ENCODE measurements around the gene SOWAHD. TPM values are rescaled to one million over a fixed set of nuclear protein-coding genes. Genes with fewer than 3 reads are reported as not detected.

SOWAHD gene
- total and polyA plus RNA-seq, 2 donors (not counting 1 experiment from before 2014, with no cell fraction given): 3.8 to 14.9 TPM

GRCh38 chrX:119809185-119809666 is 50.8 kb downstream of the SOWAHD start:
- Histone ChIP-seq H4K20me1 (ENCODE audit: control insufficient read depth, insufficient read depth, low read length, poor library complexity, severe bottlenecking) (no peaks in the 10 kb centered on the region), H3K4me2 (replicated peaks; ENCODE audit: low read depth, low read length, poor library complexity, severe bottlenecking) (no peak overlapping the region), H3K9me3 (ENCODE audit: control extremely low read depth in 1 of 3, control insufficient read depth in 2 of 3, insufficient read depth in 1 of 3, low read length in 2 of 3) (no peaks in the 10 kb centered on the region), H3K9ac (ENCODE audit: low read length) (no peak overlapping the region), H3K4me1 (ENCODE audit: control insufficient read depth in 2 of 2, insufficient read depth in 2 of 2, low read length in 2 of 2) (no peaks in the 10 kb centered on the region), H3K27me3 (replicated peaks in 1 of 4; ENCODE audit: control extremely low read depth in 1 of 4, control insufficient read depth in 3 of 4, insufficient read depth in 4 of 4, low read length in 3 of 4) (no peaks in the 10 kb centered on the region), H3K4me3 (ENCODE audit: control extremely low read depth in 1 of 5, extremely low read depth in 1 of 5, insufficient read depth in 1 of 5, low read depth in 2 of 5, low read length in 4 of 5) (no peak overlapping the region), H3K27ac (ENCODE audit: low read length in 2 of 2) (no peak overlapping the region), H2AFZ (ENCODE audit: insufficient read depth, low read depth, low read length, poor library complexity, severe bottlenecking) (no peak overlapping the region), H3K79me2 (ENCODE audit: control insufficient read depth, insufficient read depth, low read length) (no peaks in the 10 kb centered on the region), H3K36me3 (replicated peaks in 1 of 2; ENCODE audit: control extremely low read depth in 1 of 2, control insufficient read depth in 1 of 2, extremely low read depth in 1 of 2, insufficient read depth in 2 of 2, low read length in 1 of 2) (no peaks in the 10 kb centered on the region)
- Mint-ChIP-seq H3K9me3 (ENCODE audit: insufficient read depth) (no peaks in the 10 kb centered on the region), H3K27me3 (no peaks in the 10 kb centered on the region), H3K4me3 (no peak overlapping the region), H3K27ac (no peak overlapping the region), H3K4me1 (no peaks in the 10 kb centered on the region)
- ChIA-PET POLR2A (no interaction called here), CTCF (no interaction called here)
- no peak for ATAC-seq (ENCODE audit: low read depth)
- TF ChIP-seq EZH2 (IDR thresholded peaks at IDR 0.05; ENCODE audit: borderline replicate concordance, insufficient read depth, low read depth, low read length, poor library complexity, severe bottlenecking) (no peak), CTCF (IDR thresholded peaks at IDR 0.05) (no peak)
- no peak for DNase-seq
- intact Hi-C loops (cut with micrococcal nuclease): no loop called here
- no CpG with 5 or more reads among the region's 1 CpG for WGBS (ENCODE audit: insufficient coverage)

Small RNA genes within 50 kb of the gene (small RNA-seq; reads per million reads assigned to genes)
- not detected for gene SNORA69 (ENCODE audit: insufficient read length, low read depth, low replicate concordance)

Other genes with a start within 250 kb of the SOWAHD start
- 24.9 and 27.6 TPM in 2 replicates for gene STEEP1, start 193.2 kb upstream of the SOWAHD start, total RNA-seq
- gene STEEP1, start 193.2 kb upstream of the SOWAHD start, polyA plus RNA-seq: 12.0 and 25.4 TPM in 2 replicates
- gene UBE2A, start 184.0 kb upstream of the SOWAHD start, total RNA-seq: 67.1 and 70.9 TPM in 2 replicates
- gene UBE2A, start 184.0 kb upstream of the SOWAHD start, polyA plus RNA-seq: 50.3 and 77.4 TPM in 2 replicates
- 16.1 and 16.2 TPM in 2 replicates for gene NKRF, start 152.2 kb upstream of the SOWAHD start, total RNA-seq
- gene NKRF, start 152.2 kb upstream of the SOWAHD start, polyA plus RNA-seq: 7.9 and 9.9 TPM in 2 replicates
- 290 and 310 TPM in 2 replicates for gene SEPTIN6, start 65.4 kb upstream of the SOWAHD start, total RNA-seq
- gene SEPTIN6, start 65.4 kb upstream of the SOWAHD start, polyA plus RNA-seq: 166 and 227 TPM in 2 replicates
- 3,259 and 3,356 TPM in 2 replicates for gene RPL39, start 33.0 kb downstream of the SOWAHD start, total RNA-seq
- 2,029 and 3,572 TPM in 2 replicates for gene RPL39, start 33.0 kb downstream of the SOWAHD start, polyA plus RNA-seq
- 20.4 and 22.1 TPM in 2 replicates for gene UPF3B, start 94.4 kb downstream of the SOWAHD start, total RNA-seq
- gene UPF3B, start 94.4 kb downstream of the SOWAHD start, polyA plus RNA-seq: 3.6 and 7.2 TPM in 2 replicates
- 32.1 and 37.2 TPM in 2 replicates for gene RNF113A, start 113.1 kb downstream of the SOWAHD start, total RNA-seq
- 39.8 and 50.6 TPM in 2 replicates for gene RNF113A, start 113.1 kb downstream of the SOWAHD start, polyA plus RNA-seq
- 32.8 and 39.5 TPM in 2 replicates for gene NDUFA1, start 113.2 kb downstream of the SOWAHD start, total RNA-seq
- 29.0 and 49.5 TPM in 2 replicates for gene NDUFA1, start 113.2 kb downstream of the SOWAHD start, polyA plus RNA-seq
- gene AKAP14, start 137.3 kb downstream of the SOWAHD start, total RNA-seq: not detected in 2 replicates
- not detected in 2 replicates for gene AKAP14, start 137.3 kb downstream of the SOWAHD start, polyA plus RNA-seq
- gene NKAP, start 185.2 kb downstream of the SOWAHD start, total RNA-seq: 17.9 TPM in 2 replicates
- gene NKAP, start 185.2 kb downstream of the SOWAHD start, polyA plus RNA-seq: 2.3 and 3.6 TPM in 2 replicates

All from B cell (primary cell).